ENCODE data around the gene IL6.
"Not testable (repeated sequence)": the region's sequence is repeated elsewhere in the genome, so short reads cannot be mapped to it uniquely, and the experiment has no call there.

IL6 gene

DNA sequence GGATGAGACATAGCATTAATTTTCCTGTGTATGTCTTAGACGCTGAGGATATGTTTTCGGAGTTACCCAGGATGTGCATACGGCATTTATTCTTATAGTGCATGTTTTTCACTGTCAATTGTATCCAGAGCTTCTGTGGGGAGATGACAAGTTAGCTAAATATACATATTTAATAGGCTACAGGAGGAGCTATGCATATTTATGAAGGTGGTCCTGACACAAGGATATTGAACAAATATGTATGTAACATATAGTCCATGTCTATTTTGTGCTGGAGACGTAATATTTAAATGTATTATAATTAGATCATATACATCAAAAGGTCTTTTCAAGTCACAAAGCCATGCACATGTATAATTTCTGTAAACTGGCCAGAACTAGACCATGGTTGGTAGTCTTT, 16.0 kb downstream of the IL6 start:
- TF ChIP-seq POLR2A (IDR thresholded peaks at IDR 0.05; ENCODE audit: low read depth, low read length) (no peak), POLR2AphosphoS5 (IDR thresholded peaks at IDR 0.05; ENCODE audit: low read depth, low read length) (no peak), TAF1 (IDR thresholded peaks at IDR 0.05; ENCODE audit: borderline replicate concordance, low read depth, low read length) (no peak)
- FAIRE-seq (no peak), DNase-seq (ENCODE audit: insufficient read length) (no peak)

DNA sequence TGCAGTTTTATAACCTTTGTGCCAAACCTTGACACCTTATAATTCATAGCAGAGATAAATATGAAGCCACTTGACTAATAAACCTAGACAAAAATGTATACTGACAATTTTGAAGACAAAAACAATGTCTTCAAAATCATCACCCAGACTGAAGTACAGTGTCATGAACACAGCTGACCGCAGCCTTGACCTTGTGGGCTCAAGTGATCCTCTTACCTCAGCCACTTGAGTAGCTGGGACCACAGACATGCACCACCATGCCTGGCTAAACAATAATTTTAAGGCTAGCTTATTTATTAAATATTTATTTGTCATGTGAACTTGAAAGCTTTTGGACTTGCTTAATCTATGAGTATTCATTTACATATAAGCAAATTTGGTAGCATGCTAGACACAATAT, 24.3 kb downstream of the IL6 start:
- DNase-seq (ENCODE audit: insufficient read length): no peak
- no peak for FAIRE-seq

GRCh38 chr7:22757338-22757994, 30.5 kb downstream of the IL6 start:
- no peak for TF ChIP-seq TAF1 (IDR thresholded peaks at IDR 0.05; ENCODE audit: borderline replicate concordance, low read depth, low read length)
- TF ChIP-seq POLR2A (IDR thresholded peaks at IDR 0.05; ENCODE audit: low read depth, low read length): no peak
- no peak for TF ChIP-seq POLR2AphosphoS5 (IDR thresholded peaks at IDR 0.05; ENCODE audit: low read depth, low read length)
- DNase-seq (ENCODE audit: insufficient read length) (no peak), FAIRE-seq (no peak)

More for the DNA sequence above, 24.3 kb downstream of the IL6 start:
- TF ChIP-seq POLR2AphosphoS5 (IDR thresholded peaks at IDR 0.05; ENCODE audit: low read depth, low read length) (no peak), POLR2A (IDR thresholded peaks at IDR 0.05; ENCODE audit: low read depth, low read length) (no peak), TAF1 (IDR thresholded peaks at IDR 0.05; ENCODE audit: borderline replicate concordance, low read depth, low read length) (no peak)

DNA sequence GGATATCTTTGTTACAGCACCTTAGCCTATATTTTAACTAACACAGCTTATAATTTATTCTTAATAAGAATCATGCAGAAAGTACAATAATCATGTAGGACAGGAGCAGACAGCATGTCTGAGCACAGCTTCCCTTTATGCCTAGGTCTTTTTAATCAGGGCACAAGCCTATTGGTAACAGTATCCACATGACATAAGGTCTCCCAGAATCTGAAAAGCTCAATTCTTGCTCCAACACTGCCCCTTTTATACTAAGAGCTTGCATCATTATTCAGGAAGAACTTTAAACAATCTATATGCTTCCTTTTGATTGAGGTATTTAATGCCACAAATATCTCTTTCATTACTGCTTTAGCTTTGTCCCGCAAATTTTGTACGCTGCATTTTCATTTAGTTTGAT, 31.6 kb downstream of the IL6 start:
- DNase-seq (ENCODE audit: insufficient read length): no peak
- FAIRE-seq: no peak
- TF ChIP-seq POLR2A (IDR thresholded peaks at IDR 0.05; ENCODE audit: low read depth, low read length): no peak
- TF ChIP-seq TAF1 (IDR thresholded peaks at IDR 0.05; ENCODE audit: borderline replicate concordance, low read depth, low read length): no peak
- TF ChIP-seq POLR2AphosphoS5 (IDR thresholded peaks at IDR 0.05; ENCODE audit: low read depth, low read length): no peak

GRCh38 chr7:22759721-22760120, 32.7 kb downstream of the IL6 start:
- FAIRE-seq (no peak), DNase-seq (ENCODE audit: insufficient read length) (no peak)
- TF ChIP-seq POLR2AphosphoS5 (IDR thresholded peaks at IDR 0.05; ENCODE audit: low read depth, low read length): no peak
- no peak for TF ChIP-seq POLR2A (IDR thresholded peaks at IDR 0.05; ENCODE audit: low read depth, low read length)
- no peak for TF ChIP-seq TAF1 (IDR thresholded peaks at IDR 0.05; ENCODE audit: borderline replicate concordance, low read depth, low read length)

GRCh38 chr7:22762866-22763265, 35.9 kb downstream of the IL6 start:
- no peak for FAIRE-seq
- DNase-seq (ENCODE audit: insufficient read length): no peak
- TF ChIP-seq TAF1 (IDR thresholded peaks at IDR 0.05; ENCODE audit: borderline replicate concordance, low read depth, low read length): no peak

- DNase-seq (ENCODE audit: insufficient read length) (no peak), FAIRE-seq (peak; percentile 70)
- TF ChIP-seq POLR2AphosphoS5 (IDR thresholded peaks at IDR 0.05; ENCODE audit: low read depth, low read length) (no peak), POLR2A (IDR thresholded peaks at IDR 0.05; ENCODE audit: low read depth, low read length) (no peak), TAF1 (IDR thresholded peaks at IDR 0.05; ENCODE audit: borderline replicate concordance, low read depth, low read length) (no peak)
These were observed 38.6 kb downstream of the IL6 start for GRCh38 chr7:22765609-22766008.

GRCh38 chr7:22771194-22771871, 44.3 kb downstream of the IL6 start:
- FAIRE-seq (peak; percentile 17), DNase-seq (ENCODE audit: insufficient read length) (no peak)
- TF ChIP-seq POLR2AphosphoS5 (IDR thresholded peaks at IDR 0.05; ENCODE audit: low read depth, low read length): no peak
- TF ChIP-seq POLR2A (IDR thresholded peaks at IDR 0.05; ENCODE audit: low read depth, low read length): no peak
- TF ChIP-seq TAF1 (IDR thresholded peaks at IDR 0.05; ENCODE audit: borderline replicate concordance, low read depth, low read length): no peak

GRCh38 chr7:22771872-22772228, 44.9 kb downstream of the IL6 start:
- TF ChIP-seq POLR2AphosphoS5 (IDR thresholded peaks at IDR 0.05; ENCODE audit: low read depth, low read length): no peak
- TF ChIP-seq POLR2A (IDR thresholded peaks at IDR 0.05; ENCODE audit: low read depth, low read length): no peak
- no peak for TF ChIP-seq TAF1 (IDR thresholded peaks at IDR 0.05; ENCODE audit: borderline replicate concordance, low read depth, low read length)
- DNase-seq (ENCODE audit: insufficient read length) (no peak), FAIRE-seq (peak; percentile 14)

GRCh38 chr7:22772885-22773284, 45.9 kb downstream of the IL6 start:
- DNase-seq (ENCODE audit: insufficient read length) (no peak), FAIRE-seq (no peak)
- TF ChIP-seq POLR2AphosphoS5 (IDR thresholded peaks at IDR 0.05; ENCODE audit: low read depth, low read length) (no peak), TAF1 (IDR thresholded peaks at IDR 0.05; ENCODE audit: borderline replicate concordance, low read depth, low read length) (no peak), POLR2A (IDR thresholded peaks at IDR 0.05; ENCODE audit: low read depth, low read length) (no peak)

GRCh38 chr7:22776964-22777363, 50.0 kb downstream of the IL6 start:
- DNase-seq (ENCODE audit: insufficient read length): no peak
- no peak for TF ChIP-seq POLR2A (IDR thresholded peaks at IDR 0.05; ENCODE audit: low read depth, low read length)
- no peak for FAIRE-seq

DNA sequence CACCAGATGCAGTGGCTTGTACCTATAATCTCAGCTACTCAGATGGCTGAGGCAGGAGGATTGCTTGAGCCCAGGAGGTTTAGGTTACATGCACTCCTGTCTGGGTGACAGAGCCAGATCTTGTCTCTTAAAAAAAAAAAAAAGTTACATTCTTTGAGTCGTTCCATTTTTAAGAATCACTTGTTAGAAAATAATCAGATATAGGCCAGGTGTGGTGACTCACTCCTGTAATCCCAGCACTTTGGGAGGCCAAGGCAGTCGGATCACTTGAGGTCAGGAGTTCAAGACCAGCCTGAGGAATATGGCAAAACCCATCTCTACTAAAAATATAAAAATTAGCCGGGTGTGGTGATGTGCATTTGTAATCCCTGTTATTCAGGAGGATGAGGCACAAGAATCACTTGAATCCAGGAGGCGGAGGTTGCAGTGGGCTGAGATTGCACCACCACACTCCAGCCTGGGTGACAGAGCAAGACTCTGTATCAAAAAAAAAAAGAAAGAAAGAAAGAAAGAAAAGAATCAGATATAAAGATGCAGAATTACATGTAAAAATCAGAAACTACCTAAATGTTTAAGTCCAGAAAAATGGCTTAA, 52.8 kb downstream of the IL6 start:
- DNase-seq (ENCODE audit: insufficient read length); FAIRE-seq: not testable (repeated sequence)
